Ectodermal cell (in vitro differentiated cells): Measurements from ENCODE around the gene CARS2.

Source experiments
- H3K27ac ChIP-seq: 2 replicates; pipeline ENCODE4 v1.7.0; 2013; ENCODE audit warnings: mild to moderate bottlenecking, low read depth, low read length; ENCODE audit not compliant: insufficient read depth, poor library complexity, severe bottlenecking
- H3K27me3 ChIP-seq: 2 replicates; pipeline ENCODE4 v1.7.0; 2013; ENCODE audit warnings: mild to moderate bottlenecking, low read length; ENCODE audit not compliant: insufficient read depth, control insufficient read depth, poor library complexity, severe bottlenecking
- H3K36me3 ChIP-seq: one replicate; pipeline ENCODE4 v1.7.0; 2013; ENCODE audit warnings: low read length; ENCODE audit not compliant: control insufficient read depth, insufficient read depth
- H3K4me1 ChIP-seq: one replicate; pipeline ENCODE4 v1.7.0; 2013; ENCODE audit warnings: low read length; ENCODE audit not compliant: control insufficient read depth, insufficient read depth
- H3K4me3 ChIP-seq: 2 replicates; pipeline ENCODE4 v1.7.0; 2013; ENCODE audit warnings: low read depth, low read length, control low read depth; ENCODE audit not compliant: insufficient read depth
- H3K9me3 ChIP-seq: 2 replicates; pipeline ENCODE4 v1.7.0; 2013; ENCODE audit warnings: mild to moderate bottlenecking, low read length, moderate library complexity; ENCODE audit not compliant: control insufficient read depth
- WGBS, 2 experiments: methylation state at CpG; one replicate each; pipeline ENCODE4 v1.1.7; 2013; ENCODE audit warnings: missing lambda C conversion rate in 2 of 2; 5-methylcytosine and 5-hydroxymethylcytosine counted together

Gene CARS2

DNA sequence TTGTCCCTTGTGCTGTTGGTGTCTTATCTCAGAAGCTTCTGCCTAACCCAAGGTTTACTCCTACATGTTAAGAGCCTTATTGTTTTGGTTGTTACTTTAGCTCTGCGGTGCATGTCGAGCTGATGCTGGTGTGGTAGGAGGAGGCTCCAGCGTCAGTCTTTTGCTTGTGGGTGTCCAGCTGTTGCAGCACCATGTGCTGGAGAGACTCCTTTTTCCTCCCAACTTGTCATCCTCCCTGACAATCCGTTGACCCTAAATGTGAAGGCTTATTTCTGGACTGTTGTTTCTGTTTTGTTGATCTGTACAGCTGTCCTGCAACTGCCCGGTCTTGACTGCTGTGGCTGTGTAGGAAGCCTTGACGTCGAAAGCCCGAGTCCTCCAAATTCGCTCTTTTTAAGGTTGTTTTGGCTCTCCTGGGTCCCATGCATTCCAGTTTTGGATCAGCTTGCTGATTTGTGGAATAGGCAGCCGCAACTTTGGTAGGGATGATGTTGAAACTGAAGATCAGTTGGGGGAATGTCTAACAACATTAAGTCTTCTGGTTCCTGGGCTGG lies 75.3 kb downstream of the CARS2 start:
- Histone ChIP-seq H3K27me3 (no peaks in the 10 kb centered on the region), H3K4me1 (no peaks in the 10 kb centered on the region), H3K27ac (no peak overlapping the region), H3K9me3 (no peaks in the 10 kb centered on the region), H3K4me3 (no peak overlapping the region), H3K36me3 (peaks cover 15% of the 10 kb centered on the region)
- 92 to 94% methylated on average over 10 of the region's 10 CpGs for WGBS, 2 experiments

DNA sequence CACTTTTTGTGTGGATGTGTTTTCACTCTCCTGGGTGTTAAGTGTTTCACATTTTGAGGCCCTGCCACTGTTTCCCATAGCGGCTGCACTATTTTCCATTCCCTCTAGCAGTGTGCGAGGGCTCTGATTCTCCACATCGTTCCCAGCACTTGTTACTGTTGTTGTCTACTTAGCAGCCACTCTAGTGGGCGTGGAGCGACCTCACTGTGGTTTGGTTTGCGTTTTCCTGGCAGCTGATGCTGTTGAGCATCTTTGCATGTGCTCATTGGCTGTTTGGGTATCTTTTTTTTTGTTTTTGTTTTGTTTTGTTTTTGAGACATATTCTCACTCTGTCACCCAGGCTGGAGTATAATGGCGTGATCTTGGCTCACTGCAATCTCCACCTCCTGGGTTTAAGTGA lies 76.2 kb downstream of the CARS2 start:
- Histone ChIP-seq H3K4me3 (no peak overlapping the region), H3K27ac (no peak overlapping the region), H3K27me3 (no peaks in the 10 kb centered on the region), H3K9me3 (no peaks in the 10 kb centered on the region), H3K36me3 (peaks cover 6% of the 10 kb centered on the region), H3K4me1 (no peaks in the 10 kb centered on the region)
- WGBS, 2 experiments: 96 to 99% methylated on average over 7 of the region's 7 CpGs

DNA sequence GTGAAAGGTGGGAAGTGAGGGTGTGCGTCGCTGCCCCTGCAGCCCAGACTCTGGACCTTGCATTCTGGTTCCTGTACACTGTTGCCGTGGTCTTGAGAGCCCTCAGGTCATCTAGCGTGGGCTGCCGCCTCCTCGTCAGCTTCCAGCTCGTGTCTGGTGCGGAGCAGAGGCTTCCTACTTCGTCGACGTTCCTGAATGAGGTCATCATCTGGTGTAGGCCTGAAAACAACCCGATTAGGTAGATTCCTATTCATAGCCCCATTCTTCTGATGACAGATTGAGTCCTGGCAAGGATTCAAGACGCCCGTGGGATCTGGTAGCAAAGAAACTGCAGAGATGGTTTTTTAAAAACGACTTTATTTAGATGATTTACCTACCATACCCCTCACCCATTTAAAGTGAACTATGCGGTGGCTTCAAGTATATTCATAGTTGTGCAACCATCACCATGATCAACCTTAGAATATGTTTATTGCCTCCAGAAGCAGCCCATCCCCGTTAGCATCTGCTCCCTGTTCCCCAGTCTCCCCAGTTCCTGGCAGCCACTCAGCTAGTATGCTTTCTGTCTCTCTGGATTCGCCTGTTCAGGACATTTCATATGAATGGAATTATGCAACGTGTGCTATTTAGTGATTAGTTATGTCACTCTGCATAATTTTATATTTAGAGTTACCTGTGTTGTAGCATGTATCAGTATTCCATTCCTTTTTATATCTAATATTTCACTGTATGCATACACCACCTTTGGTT lies 76.8 kb downstream of the CARS2 start:
- Histone ChIP-seq H3K27ac (no peak overlapping the region), H3K4me3 (no peak overlapping the region), H3K36me3 (no peaks in the 10 kb centered on the region), H3K9me3 (no peaks in the 10 kb centered on the region), H3K4me1 (no peaks in the 10 kb centered on the region), H3K27me3 (no peaks in the 10 kb centered on the region)
- 90 to 93% methylated on average over 18 to 19 of the region's 19 CpGs for WGBS, 2 experiments

DNA sequence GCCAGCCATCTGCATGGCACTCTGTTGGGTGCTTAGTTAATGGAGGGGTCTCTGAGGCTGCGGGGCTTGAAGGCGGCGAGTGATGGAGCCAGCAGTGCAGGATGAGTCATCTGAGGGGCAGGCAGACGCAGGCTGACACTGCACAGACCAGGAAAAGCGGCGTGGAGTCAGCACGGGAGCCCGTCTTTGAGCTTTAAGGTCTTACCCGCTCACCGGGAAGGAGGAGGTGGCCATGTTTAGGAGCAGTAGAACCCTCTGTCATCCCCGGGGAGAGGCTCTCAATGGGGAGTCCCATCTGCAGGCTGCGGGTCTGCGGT lies 77.5 kb downstream of the CARS2 start:
- H3K4me1 ChIP-seq: no peaks in the 10 kb centered on the region
- no peaks in the 10 kb centered on the region for H3K27me3 ChIP-seq
- WGBS, 2 experiments: 90 to 92% methylated on average over 13 of the region's 13 CpGs
- no peak overlapping the region for H3K27ac ChIP-seq
- H3K9me3 ChIP-seq: no peaks in the 10 kb centered on the region
- H3K36me3 ChIP-seq: no peaks in the 10 kb centered on the region
- no peak overlapping the region for H3K4me3 ChIP-seq

DNA sequence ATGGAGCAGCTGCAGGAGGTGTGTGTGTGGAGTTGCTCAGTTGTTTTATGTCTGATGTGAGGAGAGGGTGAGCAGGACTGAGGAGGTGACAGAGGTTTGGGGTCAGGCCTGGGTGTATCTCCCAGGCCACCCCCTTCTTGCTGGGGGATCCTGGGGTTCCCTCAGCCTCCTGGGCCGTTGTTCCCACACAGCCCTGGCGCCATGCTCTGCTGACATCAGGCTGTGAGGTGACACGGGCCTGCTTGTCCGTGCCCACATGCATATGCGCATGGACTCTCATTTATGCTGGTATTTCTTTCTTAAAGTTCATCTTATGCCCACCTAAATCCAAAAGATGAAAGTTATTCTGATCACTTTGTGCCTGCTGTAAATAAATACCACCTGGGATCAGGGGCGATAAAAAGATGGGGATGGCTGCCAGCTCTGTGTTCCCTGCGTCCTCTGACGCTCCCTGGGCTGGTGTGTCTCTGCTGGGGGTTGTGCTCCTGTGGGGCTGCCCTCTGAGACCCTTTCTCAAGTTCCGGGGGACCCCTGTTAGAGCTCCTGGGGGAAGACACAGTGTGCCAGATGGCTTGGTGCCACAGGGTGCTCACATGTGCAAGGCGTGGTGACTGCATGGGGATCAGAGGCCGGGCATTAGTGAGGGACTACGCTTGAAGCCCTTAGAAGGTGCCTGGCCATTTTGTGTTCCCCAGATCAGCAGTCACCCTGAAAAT lies 78.0 kb downstream of the CARS2 start:
- Histone ChIP-seq H3K4me1 (no peaks in the 10 kb centered on the region), H3K27ac (no peak overlapping the region), H3K27me3 (no peaks in the 10 kb centered on the region), H3K4me3 (no peak overlapping the region), H3K9me3 (no peaks in the 10 kb centered on the region), H3K36me3 (no peaks in the 10 kb centered on the region)
- 95 to 96% methylated on average over 12 of the region's 12 CpGs for WGBS, 2 experiments

DNA sequence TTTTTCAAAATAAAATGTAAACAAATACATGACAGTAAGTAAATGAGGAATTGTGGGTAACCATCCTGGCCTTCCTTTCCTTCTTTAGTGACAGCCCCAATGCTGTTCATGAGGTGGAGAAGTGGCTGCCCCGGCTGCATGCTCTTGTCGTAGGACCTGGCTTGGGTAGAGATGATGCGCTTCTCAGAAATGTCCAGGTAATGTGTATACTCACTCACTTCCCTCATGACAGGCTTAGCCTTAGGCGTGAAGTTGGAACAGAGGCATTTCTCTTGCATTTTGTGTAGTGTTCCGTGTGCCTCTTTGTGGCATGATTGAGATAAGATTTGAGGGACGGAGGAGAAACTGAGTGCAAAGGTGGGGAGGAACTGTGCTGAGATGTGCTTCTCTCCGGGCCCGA lies 78.6 kb downstream of the CARS2 start:
- Histone ChIP-seq H3K27ac (no peak overlapping the region), H3K4me3 (no peak overlapping the region), H3K4me1 (no peaks in the 10 kb centered on the region), H3K9me3 (no peaks in the 10 kb centered on the region), H3K36me3 (no peaks in the 10 kb centered on the region), H3K27me3 (no peaks in the 10 kb centered on the region)
- 96 to 97% methylated on average over 8 of the region's 8 CpGs for WGBS, 2 experiments

DNA sequence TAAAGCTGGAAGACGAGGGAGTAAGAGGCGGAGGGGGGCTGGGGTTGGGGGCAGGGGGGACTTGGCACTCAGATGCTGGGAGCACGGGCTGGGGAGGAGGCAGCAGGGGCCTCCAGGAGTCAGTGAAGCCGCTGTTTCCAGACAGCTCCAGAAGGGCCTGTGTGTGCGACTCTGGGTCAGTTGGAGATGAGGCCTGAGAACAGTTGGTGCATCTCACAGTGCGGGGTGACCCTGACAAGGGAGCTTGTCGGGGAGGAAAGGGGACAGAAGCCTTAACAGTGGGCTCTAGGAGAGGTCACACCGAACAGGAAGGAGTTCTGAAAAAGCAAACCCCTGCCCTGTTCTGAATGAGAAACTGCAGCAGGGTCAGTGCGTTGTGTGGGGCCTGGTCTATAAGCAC lies 79.4 kb downstream of the CARS2 start:
- Histone ChIP-seq H3K27ac (no peak overlapping the region), H3K9me3 (no peaks in the 10 kb centered on the region), H3K27me3 (no peaks in the 10 kb centered on the region), H3K4me1 (no peaks in the 10 kb centered on the region), H3K36me3 (no peaks in the 10 kb centered on the region), H3K4me3 (no peak overlapping the region)
- 92 to 94% methylated on average over 9 of the region's 9 CpGs for WGBS, 2 experiments

DNA sequence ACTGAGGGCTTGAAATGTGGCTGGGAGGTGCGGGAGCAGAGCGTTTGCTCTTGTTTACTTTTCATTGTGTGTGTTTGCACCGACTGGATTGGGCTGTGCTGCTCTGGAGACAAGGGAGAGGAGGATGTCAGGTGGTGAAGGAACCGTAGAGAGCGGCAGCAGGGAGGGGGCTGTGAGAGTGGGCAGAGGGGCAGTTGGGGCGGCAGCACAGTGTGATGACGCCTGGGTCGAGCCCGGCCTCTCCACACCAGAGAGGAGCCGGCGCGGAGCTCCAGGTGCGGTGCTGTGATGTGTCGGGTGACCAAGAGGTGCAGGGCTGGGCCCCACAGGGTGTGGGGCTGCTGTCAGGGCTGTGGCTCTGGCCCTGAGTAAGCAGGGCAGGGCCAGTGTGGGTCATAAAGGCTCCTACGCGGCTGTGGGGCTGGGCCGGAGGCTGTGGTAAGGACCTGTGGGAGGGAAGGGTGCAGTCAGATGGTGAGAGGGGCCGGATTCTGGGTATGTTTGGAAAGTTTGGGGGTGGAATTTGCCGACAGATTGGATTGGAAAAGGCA lies 80.1 kb downstream of the CARS2 start:
- peak overlapping the region; percentile 36 for H3K27ac ChIP-seq
- no peak overlapping the region for H3K4me3 ChIP-seq
- H3K36me3 ChIP-seq: no peaks in the 10 kb centered on the region
- H3K4me1 ChIP-seq: no peaks in the 10 kb centered on the region
- WGBS, 2 experiments: 87 to 90% methylated on average over 19 of the region's 19 CpGs
- H3K27me3 ChIP-seq: no peaks in the 10 kb centered on the region
- H3K9me3 ChIP-seq: no peaks in the 10 kb centered on the region

DNA sequence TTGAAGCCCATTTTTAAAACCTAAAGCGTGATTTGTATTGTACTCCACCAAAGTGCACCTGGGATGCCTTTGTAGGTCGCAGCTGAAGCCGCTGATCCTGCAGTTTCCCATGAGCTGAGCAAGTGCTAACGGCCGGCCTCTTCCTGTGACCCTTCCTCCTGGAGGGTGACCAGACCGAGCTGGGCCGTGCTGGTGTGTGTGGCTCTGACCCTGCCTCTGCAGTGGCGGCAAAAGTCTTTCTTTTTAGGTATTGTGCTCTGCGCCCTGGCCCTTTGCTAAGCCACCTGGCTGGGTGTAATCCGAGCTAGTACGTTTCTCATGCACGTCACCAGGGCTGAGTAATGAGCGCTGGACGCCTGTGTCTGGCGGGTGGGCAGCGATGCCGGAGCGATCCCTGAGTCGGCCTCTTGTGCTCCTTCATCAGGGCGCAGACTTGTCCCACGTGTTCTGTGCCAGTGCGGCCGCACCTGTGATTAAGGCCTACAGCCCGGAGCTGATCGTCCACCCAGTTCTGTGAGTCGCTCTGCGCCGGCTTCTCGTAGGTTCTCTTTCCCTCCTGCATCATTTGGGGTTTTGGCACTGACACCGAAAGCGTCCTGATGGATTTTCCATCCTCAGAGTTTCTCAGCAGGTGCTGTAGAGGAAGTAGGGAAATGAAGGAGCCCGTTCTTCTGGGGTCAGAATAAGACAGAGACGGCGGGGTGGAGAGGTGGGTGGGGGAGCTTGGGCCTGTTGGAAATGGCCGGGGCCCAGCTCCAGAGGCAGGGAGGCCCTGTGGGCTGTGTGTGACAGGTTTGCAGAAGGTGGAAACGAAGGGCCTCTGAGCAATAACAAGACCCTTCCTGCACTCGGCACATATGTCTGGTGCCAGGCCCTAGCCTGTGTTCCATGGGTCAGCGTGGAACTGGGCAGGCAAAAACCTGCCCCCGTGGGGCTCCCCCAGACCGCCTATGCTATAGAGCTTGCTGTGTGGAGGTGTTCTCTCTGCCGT lies 80.9 kb downstream of the CARS2 start:
- 90 to 91% methylated on average over 40 of the region's 41 CpGs for WGBS, 2 experiments
- H3K9me3 ChIP-seq: no peaks in the 10 kb centered on the region
- H3K27me3 ChIP-seq: no peaks in the 10 kb centered on the region
- peak overlapping the region; percentile 36 for H3K27ac ChIP-seq
- no peaks in the 10 kb centered on the region for H3K4me1 ChIP-seq
- H3K4me3 ChIP-seq: no peak overlapping the region
- H3K36me3 ChIP-seq: no peaks in the 10 kb centered on the region
